NCI-H526 (cell line): ENCODE measurements around the gene SLC19A1.

Experiments used
- DNase-seq, 2 experiments: peaks; one replicate each; lab custom pipeline; 2025; lab: John Stamatoyannopoulos, UW

SLC19A1 gene

GRCh38 chr21:45545236-45545570 lies 3.0 kb upstream of the SLC19A1 start:
- no peak for DNase-seq

- DNase-seq: no peak
Observed at GRCh38 chr21:45544449-45545235, 2.4 kb upstream of the SLC19A1 start.

- DNase-seq: no peak
Observed at GRCh38 chr21:45543710-45544448, 1.6 kb upstream of the SLC19A1 start.

GRCh38 chr21:45543371-45543709 lies 1.1 kb upstream of the SLC19A1 start:
- no peak for DNase-seq

GRCh38 chr21:45542667-45543370 lies 579 bp upstream of the SLC19A1 start:
- no peak for DNase-seq

- DNase-seq: peak in 1 of 2 experiments; percentile 52
Observed at GRCh38 chr21:45541221-45542039, 810 bp downstream of the SLC19A1 start.

GRCh38 chr21:45540601-45540970 lies 1.7 kb downstream of the SLC19A1 start:
- DNase-seq: no peak

GRCh38 chr21:45539796-45540600 lies 2.2 kb downstream of the SLC19A1 start:
- no peak for DNase-seq

- DNase-seq: no peak
Observed at GRCh38 chr21:45539046-45539795, 3.0 kb downstream of the SLC19A1 start.

GRCh38 chr21:45538381-45539045 lies 3.7 kb downstream of the SLC19A1 start:
- DNase-seq: no peak

GRCh38 chr21:45537746-45538291 lies 4.4 kb downstream of the SLC19A1 start:
- DNase-seq: no peak

- DNase-seq: no peak
Observed at GRCh38 chr21:45537111-45537745, 5.0 kb downstream of the SLC19A1 start.

GRCh38 chr21:45536301-45537081 lies 5.7 kb downstream of the SLC19A1 start:
- DNase-seq: no peak

- no peak for DNase-seq
Observed at GRCh38 chr21:45535341-45536081, 6.7 kb downstream of the SLC19A1 start.

GRCh38 chr21:45534636-45535331 lies 7.5 kb downstream of the SLC19A1 start:
- DNase-seq: no peak

GRCh38 chr21:45533846-45534635 lies 8.2 kb downstream of the SLC19A1 start:
- no peak for DNase-seq
